ENCODE measurements around the gene PSEN2. TPM values are rescaled to one million over a fixed set of nuclear protein-coding genes. Genes with fewer than 3 reads are reported as not detected.

Gene PSEN2
- total and polyA plus RNA-seq, 2 donors (not counting 1 experiment from before 2014, with no cell fraction given), result 15.8 to 26.0 TPM

- Histone ChIP-seq H2AFZ (ENCODE audit: insufficient read depth, low read depth, low read length, poor library complexity, severe bottlenecking) (peak overlapping the region; percentile 59), H3K27ac (ENCODE audit: low read length in 2 of 2) (peak overlapping the region in 1 of 2 donors; percentile 22), H3K4me3 (ENCODE audit: control extremely low read depth in 1 of 5, extremely low read depth in 1 of 5, insufficient read depth in 1 of 5, low read depth in 2 of 5, low read length in 4 of 5) (no peak overlapping the region), H3K27me3 (replicated peaks in 1 of 4; ENCODE audit: control extremely low read depth in 1 of 4, control insufficient read depth in 3 of 4, insufficient read depth in 4 of 4, low read length in 3 of 4) (no peaks in the 10 kb centered on the region), H3K4me1 (ENCODE audit: control insufficient read depth in 2 of 2, insufficient read depth in 2 of 2, low read length in 2 of 2) (peaks cover 44 to 52% of the 10 kb centered on the region in 2 donors), H3K9me3 (ENCODE audit: control extremely low read depth in 1 of 3, control insufficient read depth in 2 of 3, insufficient read depth in 1 of 3, low read length in 2 of 3) (no peaks in the 10 kb centered on the region), H4K20me1 (ENCODE audit: control insufficient read depth, insufficient read depth, low read length, poor library complexity, severe bottlenecking) (no peaks in the 10 kb centered on the region), H3K36me3 (replicated peaks in 1 of 2; ENCODE audit: control extremely low read depth in 1 of 2, control insufficient read depth in 1 of 2, extremely low read depth in 1 of 2, insufficient read depth in 2 of 2, low read length in 1 of 2) (no peaks in the 10 kb centered on the region), H3K79me2 (ENCODE audit: control insufficient read depth, insufficient read depth, low read length) (no peaks in the 10 kb centered on the region), H3K4me2 (replicated peaks; ENCODE audit: low read depth, low read length, poor library complexity, severe bottlenecking) (peak overlapping the region; percentile 70), H3K9ac (ENCODE audit: low read length) (no peak overlapping the region)
- no peak overlapping the region for H3K27ac Mint-ChIP-seq
- H3K4me1 Mint-ChIP-seq, result peaks cover 46% of the 10 kb centered on the region
- peak overlapping the region; percentile 66 for H3K4me3 Mint-ChIP-seq
- DNase-seq (no peak), ATAC-seq (ENCODE audit: low read depth) (no peak)
- TF ChIP-seq EZH2 (IDR thresholded peaks at IDR 0.05; ENCODE audit: borderline replicate concordance, insufficient read depth, low read depth, low read length, poor library complexity, severe bottlenecking) (no peak), CTCF (IDR thresholded peaks at IDR 0.05) (no peak)
- POLR2A ChIA-PET, result interaction anchor here (0.6 kb wide), 1 partner anchor 853 kb away, joined by 4 read pairs; no protein-coding TSS in a partner anchor
- intact Hi-C loops (cut with micrococcal nuclease), result no loop called here
- H3K27me3 Mint-ChIP-seq, result no peaks in the 10 kb centered on the region
- CTCF ChIA-PET, result interaction anchor here (1.2 to 1.3 kb wide), 2 partner anchors 56 to 242 kb away, joined by 3 read pairs; no protein-coding TSS in a partner anchor
- H3K9me3 Mint-ChIP-seq (ENCODE audit: insufficient read depth), result no peaks in the 10 kb centered on the region
- 54% methylated on average over 12 of the region's 20 CpGs for WGBS (ENCODE audit: insufficient coverage)
Observed at GRCh38 chr1:226884966-226885820, 14.8 kb downstream of the PSEN2 start.

Measured in B cell (primary cell).